ENCODE results near the gene DOHH. TPM values are rescaled to one million over a fixed set of nuclear protein-coding genes. Genes with fewer than 3 reads are reported as not detected.
"Not testable (repeated sequence)": the region's sequence is repeated elsewhere in the genome, so short reads cannot be mapped to it uniquely, and the experiment has no call there.

DOHH gene
- polyA plus RNA-seq, 1 donor (not counting 4 experiments of a cell fraction or from before 2014, with no cell fraction given) = 4.2 TPM

GRCh38 chr19:3530389-3530788, 29.9 kb upstream of the DOHH start:
- FAIRE-seq (no peak), DNase-seq (ENCODE audit: low read depth, low spot score) (no peak)
- Histone ChIP-seq H3K79me2 (ENCODE audit: control insufficient read depth, insufficient read depth, low read length) (no peaks in the 10 kb centered on the region), H3K9me1 (ENCODE audit: control insufficient read depth, extremely low read depth, insufficient read depth, low read length) (no peaks in the 10 kb centered on the region), H3K36me3 (ENCODE audit: control insufficient read depth in 2 of 2, extremely low read depth in 1 of 2, insufficient read depth in 2 of 2, low read length in 2 of 2) (peaks cover 11 to 35% of the 10 kb centered on the region in 2 experiments), H3K9ac (ENCODE audit: control insufficient read depth, extremely low read depth, insufficient read depth, low read length) (no peak overlapping the region), H4K20me1 (ENCODE audit: control insufficient read depth, extremely low read depth, insufficient read depth, low read length) (peaks cover 4% of the 10 kb centered on the region), H3K4me2 (ENCODE audit: control insufficient read depth, extremely low read depth, insufficient read depth, low read depth, low read length) (no peak overlapping the region), H3K27ac (ENCODE audit: control insufficient read depth, insufficient read depth, low read length) (no peak overlapping the region), H3K4me3 (ENCODE audit: control insufficient read depth in 2 of 3, extremely low read depth in 1 of 3, insufficient read depth in 2 of 3, low read depth in 1 of 3, low read length in 3 of 3) (no peak overlapping the region), H3K27me3 (ENCODE audit: control insufficient read depth, extremely low read depth, insufficient read depth, low read length) (no peaks in the 10 kb centered on the region), H3K9me3 (ENCODE audit: control insufficient read depth, low read depth, low read length) (no peaks in the 10 kb centered on the region), H2AFZ (ENCODE audit: control insufficient read depth, low read length) (no peak overlapping the region), H3K4me1 (ENCODE audit: control insufficient read depth, extremely low read depth, insufficient read depth, low read length) (no peaks in the 10 kb centered on the region)
- TF ChIP-seq EZH2 (IDR thresholded peaks at IDR 0.05; ENCODE audit: low read length) = no peak
- TF ChIP-seq, protein P1, sequence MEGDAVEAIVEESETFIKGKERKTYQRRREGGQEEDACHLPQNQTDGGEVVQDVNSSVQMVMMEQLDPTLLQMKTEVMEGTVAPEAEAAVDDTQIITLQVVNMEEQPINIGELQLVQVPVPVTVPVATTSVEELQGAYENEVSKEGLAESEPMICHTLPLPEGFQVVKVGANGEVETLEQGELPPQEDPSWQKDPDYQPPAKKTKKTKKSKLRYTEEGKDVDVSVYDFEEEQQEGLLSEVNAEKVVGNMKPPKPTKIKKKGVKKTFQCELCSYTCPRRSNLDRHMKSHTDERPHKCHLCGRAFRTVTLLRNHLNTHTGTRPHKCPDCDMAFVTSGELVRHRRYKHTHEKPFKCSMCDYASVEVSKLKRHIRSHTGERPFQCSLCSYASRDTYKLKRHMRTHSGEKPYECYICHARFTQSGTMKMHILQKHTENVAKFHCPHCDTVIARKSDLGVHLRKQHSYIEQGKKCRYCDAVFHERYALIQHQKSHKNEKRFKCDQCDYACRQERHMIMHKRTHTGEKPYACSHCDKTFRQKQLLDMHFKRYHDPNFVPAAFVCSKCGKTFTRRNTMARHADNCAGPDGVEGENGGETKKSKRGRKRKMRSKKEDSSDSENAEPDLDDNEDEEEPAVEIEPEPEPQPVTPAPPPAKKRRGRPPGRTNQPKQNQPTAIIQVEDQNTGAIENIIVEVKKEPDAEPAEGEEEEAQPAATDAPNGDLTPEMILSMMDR (optimal IDR thresholded peaks at IDR 0.05 in 1 of 3, IDR thresholded peaks at IDR 0.05 in 1 of 3, conservative IDR thresholded peaks at IDR 0.05 in 1 of 3; ENCODE audit: extremely low read depth in 1 of 3, insufficient read depth in 2 of 3, low read length in 3 of 3) = no peak
- dilution Hi-C loops (cut with MboI; ENCODE audit: extremely low pct_ligation_motif_present, low sequenced_read_pairs) = no loop called here

DNA sequence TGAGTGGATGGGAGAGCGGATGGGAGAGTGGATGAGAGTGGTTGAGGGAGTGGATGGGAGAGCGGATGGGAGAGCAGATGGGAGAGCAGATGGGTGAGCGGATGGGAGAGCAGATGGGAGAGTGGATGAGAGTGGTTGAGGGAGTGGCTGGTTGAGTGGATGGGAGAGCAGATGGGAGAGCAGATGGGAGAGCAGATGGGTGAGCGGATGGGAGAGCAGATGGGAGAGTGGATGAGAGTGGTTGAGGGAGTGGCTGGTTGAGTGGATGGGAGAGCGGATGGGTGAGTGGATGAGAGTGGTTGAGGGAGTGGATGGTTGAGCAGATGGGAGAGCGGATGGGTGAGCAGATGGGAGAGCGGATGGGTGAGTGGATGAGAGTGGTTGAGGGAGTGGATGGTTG, 28.8 kb upstream of the DOHH start:
- H3K4me2 ChIP-seq (ENCODE audit: control insufficient read depth, extremely low read depth, insufficient read depth, low read depth, low read length); DNase-seq (ENCODE audit: low read depth, low spot score); FAIRE-seq; H3K9me3 ChIP-seq (ENCODE audit: control insufficient read depth, low read depth, low read length); H3K4me3 ChIP-seq (ENCODE audit: control insufficient read depth in 2 of 3, extremely low read depth in 1 of 3, insufficient read depth in 2 of 3, low read depth in 1 of 3, low read length in 3 of 3); H3K27ac ChIP-seq (ENCODE audit: control insufficient read depth, insufficient read depth, low read length); H3K79me2 ChIP-seq (ENCODE audit: control insufficient read depth, insufficient read depth, low read length); H3K4me1 ChIP-seq (ENCODE audit: control insufficient read depth, extremely low read depth, insufficient read depth, low read length); H3K9ac ChIP-seq (ENCODE audit: control insufficient read depth, extremely low read depth, insufficient read depth, low read length); H2AFZ ChIP-seq (ENCODE audit: control insufficient read depth, low read length); dilution Hi-C loops (cut with MboI; ENCODE audit: extremely low pct_ligation_motif_present, low sequenced_read_pairs); H3K27me3 ChIP-seq (ENCODE audit: control insufficient read depth, extremely low read depth, insufficient read depth, low read length); H3K9me1 ChIP-seq (ENCODE audit: control insufficient read depth, extremely low read depth, insufficient read depth, low read length); H4K20me1 ChIP-seq (ENCODE audit: control insufficient read depth, extremely low read depth, insufficient read depth, low read length): not testable (repeated sequence)
- H3K36me3 ChIP-seq (ENCODE audit: control insufficient read depth in 2 of 2, extremely low read depth in 1 of 2, insufficient read depth in 2 of 2, low read length in 2 of 2) = peaks cover 14 to 31% of the 10 kb centered on the region in 2 experiments

DNA sequence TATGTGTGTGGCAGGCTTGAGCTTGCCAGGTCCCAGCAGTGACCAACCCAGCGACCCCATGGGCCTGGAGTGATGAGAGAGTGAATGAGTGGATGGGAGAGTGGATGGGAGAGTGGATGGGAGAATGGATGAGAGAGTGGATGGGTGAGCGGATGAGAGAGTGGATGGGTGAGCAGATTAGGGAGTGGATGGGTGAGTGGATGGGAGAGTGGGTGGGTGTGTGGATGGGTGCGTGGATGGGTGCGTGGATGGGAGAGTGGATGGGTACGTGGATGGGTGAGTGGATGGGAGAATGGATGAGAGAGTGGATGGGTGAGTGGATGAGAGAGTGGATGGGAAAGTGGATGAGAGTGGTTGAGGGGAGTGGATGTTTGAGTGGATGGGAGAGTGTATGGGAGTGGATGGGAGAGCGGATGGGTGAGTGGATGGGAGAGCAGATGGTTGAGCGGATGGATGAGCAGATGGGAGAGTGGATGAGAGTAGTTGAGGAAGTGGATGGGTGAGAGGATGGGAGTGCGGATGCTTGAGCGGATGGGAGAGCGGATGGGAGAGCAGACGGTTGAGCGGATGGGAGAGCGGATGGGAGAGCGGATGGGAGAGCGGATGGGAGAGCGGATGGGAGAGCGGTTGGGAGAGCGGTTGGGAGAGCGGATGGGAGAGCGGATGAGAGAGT, 28.2 kb upstream of the DOHH start:
- H3K9me1 ChIP-seq (ENCODE audit: control insufficient read depth, extremely low read depth, insufficient read depth, low read length) = no peaks in the 10 kb centered on the region
- no peak overlapping the region for H3K9ac ChIP-seq (ENCODE audit: control insufficient read depth, extremely low read depth, insufficient read depth, low read length)
- H3K79me2 ChIP-seq (ENCODE audit: control insufficient read depth, insufficient read depth, low read length) = peaks cover 8% of the 10 kb centered on the region
- no peaks in the 10 kb centered on the region for H3K4me1 ChIP-seq (ENCODE audit: control insufficient read depth, extremely low read depth, insufficient read depth, low read length)
- H3K36me3 ChIP-seq (ENCODE audit: control insufficient read depth in 2 of 2, extremely low read depth in 1 of 2, insufficient read depth in 2 of 2, low read length in 2 of 2) = peaks cover 20 to 33% of the 10 kb centered on the region in 2 experiments
- DNase-seq (ENCODE audit: low read depth, low spot score) (no peak), FAIRE-seq (no peak)
- TF ChIP-seq EZH2 (IDR thresholded peaks at IDR 0.05; ENCODE audit: low read length) = no peak
- TF ChIP-seq, protein P1 (optimal IDR thresholded peaks at IDR 0.05 in 1 of 3, IDR thresholded peaks at IDR 0.05 in 1 of 3, conservative IDR thresholded peaks at IDR 0.05 in 1 of 3; ENCODE audit: extremely low read depth in 1 of 3, insufficient read depth in 2 of 3, low read length in 3 of 3) = no peak
- H3K4me2 ChIP-seq (ENCODE audit: control insufficient read depth, extremely low read depth, insufficient read depth, low read depth, low read length) = no peak overlapping the region
- no peaks in the 10 kb centered on the region for H3K9me3 ChIP-seq (ENCODE audit: control insufficient read depth, low read depth, low read length)
- H3K4me3 ChIP-seq (ENCODE audit: control insufficient read depth in 2 of 3, extremely low read depth in 1 of 3, insufficient read depth in 2 of 3, low read depth in 1 of 3, low read length in 3 of 3) = no peak overlapping the region
- H4K20me1 ChIP-seq (ENCODE audit: control insufficient read depth, extremely low read depth, insufficient read depth, low read length) = peaks cover 5% of the 10 kb centered on the region
- H2AFZ ChIP-seq (ENCODE audit: control insufficient read depth, low read length) = no peak overlapping the region
- dilution Hi-C loops (cut with MboI; ENCODE audit: extremely low pct_ligation_motif_present, low sequenced_read_pairs) = no loop called here
- no peaks in the 10 kb centered on the region for H3K27me3 ChIP-seq (ENCODE audit: control insufficient read depth, extremely low read depth, insufficient read depth, low read length)
- no peak overlapping the region for H3K27ac ChIP-seq (ENCODE audit: control insufficient read depth, insufficient read depth, low read length)

Measured in keratinocyte (primary cell).